GM12891 (cell line): Measurements from ENCODE around the gene TEX29.

ENCODE experiments used
- PAX5 ChIP-seq: IDR thresholded peaks from 2 replicates; pipeline ENCODE4 v1.6.1; 2011; ENCODE audit warnings: low read length, moderate library complexity, mild to moderate bottlenecking; ENCODE audit not compliant: insufficient read depth, severe bottlenecking
- POLR2A ChIP-seq: IDR thresholded peaks from 2 replicates; pipeline ENCODE4 v1.6.1; 2011; ENCODE audit warnings: low read depth, low read length, control low read depth
- POLR2AphosphoS5 ChIP-seq: IDR thresholded peaks from 2 replicates; pipeline ENCODE4 v1.6.1; 2011; ENCODE audit warnings: low read depth, low read length, control low read depth
- POU2F2 ChIP-seq: IDR thresholded peaks from 2 replicates; pipeline ENCODE4 v1.6.1; 2011; ENCODE audit warnings: low read depth, mild to moderate bottlenecking, control low read depth, low read length, moderate library complexity
- SPI1 ChIP-seq: IDR thresholded peaks from 2 replicates; pipeline ENCODE4 v1.6.1; 2011; ENCODE audit warnings: low read depth, low read length, control low read depth
- TAF1 ChIP-seq: IDR thresholded peaks from 2 replicates; pipeline ENCODE4 v1.6.1; 2011; ENCODE audit warnings: low read depth, low read length, control low read depth

DNA sequence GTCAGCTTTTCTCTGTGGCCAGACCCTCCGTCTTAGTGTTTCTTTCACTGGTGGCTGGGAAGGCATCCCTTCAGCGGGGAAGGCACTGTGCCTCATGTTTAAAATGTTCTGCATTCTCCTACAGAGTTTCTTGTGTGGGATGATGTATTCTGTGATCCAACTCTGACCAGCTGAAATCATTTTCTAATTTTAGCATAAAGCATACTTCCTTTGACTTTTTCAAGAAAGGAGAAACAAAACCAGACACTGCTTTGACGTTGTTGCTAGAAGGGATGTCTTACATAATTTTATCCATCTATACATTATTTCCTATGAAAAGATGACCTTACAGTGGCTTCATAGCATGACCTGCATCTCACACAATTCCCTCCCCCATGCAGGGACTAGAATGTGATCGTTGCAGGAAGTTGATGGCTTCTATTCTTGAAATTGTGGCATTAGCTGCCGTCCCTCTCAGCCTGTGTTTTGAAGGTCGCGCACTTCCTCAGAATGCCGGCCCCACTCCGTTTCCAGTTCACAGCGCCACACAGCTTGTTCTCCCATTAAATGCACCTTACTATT lies 38.6 kb upstream of the TEX29 start:
- TF ChIP-seq SPI1: no peak
- TF ChIP-seq TAF1: no peak
- TF ChIP-seq POLR2AphosphoS5: no peak
- no peak for TF ChIP-seq POLR2A
- no peak for TF ChIP-seq POU2F2
- no peak for TF ChIP-seq PAX5
